ENCODE results near the gene ALG13. TPM values are rescaled to one million over a fixed set of nuclear protein-coding genes. Genes with fewer than 3 reads are reported as not detected.
A peak's percentile ranks its signal among the peaks of the same experiment; 100 is the strongest.

The ALG13 gene
- total RNA-seq, 1 donor from 2014 or later, result 78.4 TPM

DNA sequence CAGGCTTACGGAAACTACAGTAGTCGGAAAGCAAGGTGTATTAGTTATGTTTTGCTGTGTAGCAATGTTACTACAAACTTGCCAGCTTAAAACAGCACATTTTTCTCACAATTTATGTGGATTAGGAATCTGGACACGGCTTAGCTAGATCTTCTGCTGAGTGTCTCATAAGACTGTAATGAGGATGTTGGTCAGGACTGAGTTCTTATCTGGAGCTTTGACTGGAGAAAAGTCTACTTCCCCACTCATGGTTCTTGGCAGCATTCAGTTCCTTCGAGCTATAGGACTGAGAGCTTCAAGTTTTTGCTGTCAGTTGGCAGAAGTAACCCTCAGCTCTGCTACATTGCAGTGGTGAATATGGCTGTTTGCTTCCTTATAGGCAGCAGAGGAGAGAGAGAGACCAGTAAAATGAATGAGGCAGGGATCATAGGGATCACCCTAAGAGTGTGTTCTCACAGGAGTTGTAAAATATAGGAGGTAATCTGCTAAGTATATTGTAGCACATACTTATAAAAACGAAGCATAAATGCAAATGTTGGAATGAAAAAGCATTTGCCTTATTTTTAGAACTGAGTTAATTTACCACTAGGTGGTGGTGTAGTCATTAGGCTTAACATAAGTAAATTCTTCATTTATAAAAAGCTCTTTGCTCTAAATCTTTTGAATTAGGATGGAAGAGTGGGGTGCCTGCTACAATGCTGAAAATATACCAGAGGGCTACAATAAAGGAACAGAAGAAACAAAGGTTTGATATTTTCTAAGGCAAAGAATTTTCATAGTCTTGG, 38.6 kb downstream of the ALG13 start:
- Mint-ChIP-seq H3K4me1 (ENCODE audit: unreplicated experiment) (no peaks in the 10 kb centered on the region), H3K27me3 (ENCODE audit: unreplicated experiment) (no peaks in the 10 kb centered on the region), H3K4me3 (ENCODE audit: unreplicated experiment) (no peak overlapping the region), H3K27ac (ENCODE audit: unreplicated experiment) (no peak overlapping the region), H3K36me3 (ENCODE audit: unreplicated experiment) (peaks cover 41% of the 10 kb centered on the region), H3K9me3 (ENCODE audit: unreplicated experiment) (no peaks in the 10 kb centered on the region)
- DNase-seq (ENCODE audit: extremely low spot score, unreplicated experiment), result no peak
- TF ChIP-seq, protein P1, sequence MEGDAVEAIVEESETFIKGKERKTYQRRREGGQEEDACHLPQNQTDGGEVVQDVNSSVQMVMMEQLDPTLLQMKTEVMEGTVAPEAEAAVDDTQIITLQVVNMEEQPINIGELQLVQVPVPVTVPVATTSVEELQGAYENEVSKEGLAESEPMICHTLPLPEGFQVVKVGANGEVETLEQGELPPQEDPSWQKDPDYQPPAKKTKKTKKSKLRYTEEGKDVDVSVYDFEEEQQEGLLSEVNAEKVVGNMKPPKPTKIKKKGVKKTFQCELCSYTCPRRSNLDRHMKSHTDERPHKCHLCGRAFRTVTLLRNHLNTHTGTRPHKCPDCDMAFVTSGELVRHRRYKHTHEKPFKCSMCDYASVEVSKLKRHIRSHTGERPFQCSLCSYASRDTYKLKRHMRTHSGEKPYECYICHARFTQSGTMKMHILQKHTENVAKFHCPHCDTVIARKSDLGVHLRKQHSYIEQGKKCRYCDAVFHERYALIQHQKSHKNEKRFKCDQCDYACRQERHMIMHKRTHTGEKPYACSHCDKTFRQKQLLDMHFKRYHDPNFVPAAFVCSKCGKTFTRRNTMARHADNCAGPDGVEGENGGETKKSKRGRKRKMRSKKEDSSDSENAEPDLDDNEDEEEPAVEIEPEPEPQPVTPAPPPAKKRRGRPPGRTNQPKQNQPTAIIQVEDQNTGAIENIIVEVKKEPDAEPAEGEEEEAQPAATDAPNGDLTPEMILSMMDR (IDR thresholded peaks at IDR 0.05), result peak; percentile 50

DNA sequence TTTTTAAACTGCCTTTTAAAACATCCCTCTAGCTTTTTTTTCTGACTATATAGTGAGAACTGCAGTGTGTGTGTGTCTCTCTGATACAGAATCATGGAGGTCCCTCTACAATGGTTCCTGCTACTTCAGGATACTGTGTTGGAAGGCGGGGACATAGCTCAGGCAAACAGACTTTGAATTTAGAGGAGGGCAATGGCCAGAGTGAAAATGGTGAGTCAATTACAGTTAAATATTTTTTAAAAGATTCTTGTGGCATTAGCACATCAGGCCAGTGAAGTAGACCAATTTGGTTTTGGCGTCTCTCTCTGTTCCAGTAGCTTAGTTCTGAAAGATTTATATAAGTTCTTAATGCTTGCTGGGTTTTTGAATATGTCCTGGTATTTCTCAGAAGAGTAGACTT, 47.1 kb downstream of the ALG13 start:
- H3K36me3 Mint-ChIP-seq (ENCODE audit: unreplicated experiment), result peaks cover 70% of the 10 kb centered on the region
- TF ChIP-seq, protein P1 (IDR thresholded peaks at IDR 0.05), result no peak
- peaks cover 4% of the 10 kb centered on the region for H3K4me1 Mint-ChIP-seq (ENCODE audit: unreplicated experiment)
- H3K9me3 Mint-ChIP-seq (ENCODE audit: unreplicated experiment), result no peaks in the 10 kb centered on the region
- H3K27ac Mint-ChIP-seq (ENCODE audit: unreplicated experiment), result no peak overlapping the region
- H3K27me3 Mint-ChIP-seq (ENCODE audit: unreplicated experiment), result no peaks in the 10 kb centered on the region
- DNase-seq (ENCODE audit: extremely low spot score, unreplicated experiment), result no peak
- H3K4me3 Mint-ChIP-seq (ENCODE audit: unreplicated experiment), result no peak overlapping the region

DNA sequence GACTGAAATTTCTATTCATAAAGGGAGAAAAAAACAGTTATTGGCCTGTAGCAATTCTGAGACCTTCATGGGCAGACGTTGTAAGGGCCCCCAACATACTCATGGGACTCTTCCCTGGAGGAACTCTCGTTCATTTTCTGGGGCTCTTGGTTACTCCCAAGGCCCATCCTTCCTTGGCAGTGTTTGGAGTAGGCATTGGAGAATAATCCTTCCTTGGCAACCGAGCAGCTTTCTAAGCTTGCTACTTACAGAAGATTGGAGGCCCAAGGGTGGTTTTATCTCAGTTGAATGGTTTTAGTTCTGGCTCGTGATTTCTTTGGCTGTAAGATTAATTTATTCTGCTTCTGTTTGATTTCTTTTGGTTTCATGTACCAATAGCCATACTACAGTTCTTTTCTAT, 50.4 kb downstream of the ALG13 start:
- Mint-ChIP-seq H3K4me3 (ENCODE audit: unreplicated experiment) (no peak overlapping the region), H3K36me3 (ENCODE audit: unreplicated experiment) (peaks cover 75% of the 10 kb centered on the region)
- TF ChIP-seq, protein P1 (IDR thresholded peaks at IDR 0.05), result no peak

DNA sequence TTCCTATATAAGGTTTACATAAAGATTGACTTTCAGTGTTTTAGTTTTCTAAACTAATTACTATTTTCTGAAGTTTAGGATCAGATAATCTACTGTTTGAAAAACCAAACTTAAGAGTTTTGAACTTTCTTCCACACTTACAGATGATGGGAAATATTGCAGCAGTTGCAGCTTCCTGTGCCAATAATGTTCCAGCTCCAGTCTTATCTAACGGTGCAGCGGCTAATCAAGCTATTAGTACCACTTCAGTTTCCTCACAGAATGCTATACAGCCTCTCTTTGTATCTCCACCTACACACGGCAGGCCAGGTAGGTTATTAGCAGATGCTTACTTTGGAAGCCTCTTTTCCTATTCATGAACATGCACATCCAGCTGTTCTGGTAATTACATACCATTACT, 55.6 kb downstream of the ALG13 start:
- no peaks in the 10 kb centered on the region for H3K9me3 Mint-ChIP-seq (ENCODE audit: unreplicated experiment)
- no peaks in the 10 kb centered on the region for H3K4me1 Mint-ChIP-seq (ENCODE audit: unreplicated experiment)
- no peak overlapping the region for H3K27ac Mint-ChIP-seq (ENCODE audit: unreplicated experiment)
- peaks cover 79% of the 10 kb centered on the region for H3K36me3 Mint-ChIP-seq (ENCODE audit: unreplicated experiment)
- no peaks in the 10 kb centered on the region for H3K27me3 Mint-ChIP-seq (ENCODE audit: unreplicated experiment)
- no peak overlapping the region for H3K4me3 Mint-ChIP-seq (ENCODE audit: unreplicated experiment)
- no peak for DNase-seq (ENCODE audit: extremely low spot score, unreplicated experiment)
- TF ChIP-seq, protein P1 (IDR thresholded peaks at IDR 0.05), result no peak

More for the DNA sequence above, 50.4 kb downstream of the ALG13 start:
- Mint-ChIP-seq H3K27me3 (ENCODE audit: unreplicated experiment) (no peaks in the 10 kb centered on the region), H3K9me3 (ENCODE audit: unreplicated experiment) (no peaks in the 10 kb centered on the region), H3K27ac (ENCODE audit: unreplicated experiment) (no peak overlapping the region), H3K4me1 (ENCODE audit: unreplicated experiment) (no peaks in the 10 kb centered on the region)
- DNase-seq (ENCODE audit: extremely low spot score, unreplicated experiment), result no peak

DNA sequence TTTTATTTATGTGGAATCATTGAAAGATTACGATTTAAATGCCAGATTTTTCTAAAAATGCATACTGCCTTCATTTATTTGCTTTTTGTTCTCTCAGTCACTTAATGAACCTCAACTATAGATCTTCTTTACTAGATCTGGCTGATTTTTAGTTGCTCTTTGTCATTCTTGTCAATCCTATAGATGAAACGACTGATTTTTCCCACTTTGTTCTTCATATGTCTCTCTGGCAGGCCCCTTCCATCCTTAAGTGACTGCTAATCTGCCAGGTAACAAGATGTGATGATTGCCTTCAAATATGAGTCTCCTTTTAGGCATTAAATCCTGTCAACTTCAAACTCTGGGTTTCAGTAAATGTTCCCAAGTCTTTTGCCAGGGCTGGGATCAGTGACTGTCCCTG, 61.0 kb downstream of the ALG13 start:
- no peak overlapping the region for H3K4me3 Mint-ChIP-seq (ENCODE audit: unreplicated experiment)
- peaks cover 69% of the 10 kb centered on the region for H3K36me3 Mint-ChIP-seq (ENCODE audit: unreplicated experiment)
- no peaks in the 10 kb centered on the region for H3K9me3 Mint-ChIP-seq (ENCODE audit: unreplicated experiment)
- H3K27me3 Mint-ChIP-seq (ENCODE audit: unreplicated experiment), result no peaks in the 10 kb centered on the region
- no peaks in the 10 kb centered on the region for H3K4me1 Mint-ChIP-seq (ENCODE audit: unreplicated experiment)
- no peak for DNase-seq (ENCODE audit: extremely low spot score, unreplicated experiment)
- TF ChIP-seq, protein P1 (IDR thresholded peaks at IDR 0.05), result no peak
- H3K27ac Mint-ChIP-seq (ENCODE audit: unreplicated experiment), result no peak overlapping the region

Data from osteocyte (in vitro differentiated cells).